BE2C (cell line): ENCODE data around the gene CWF19L1.

Experiments used
- DNase-seq: peaks from one replicate; pipeline ENCODE4 v3.0.0-alpha.2; 2020
- H3K27me3 ChIP-seq: fragments of 250-450 bp; sonication (Bioruptor Pico); 2 replicates; pipeline ENCODE4 v1.5.1; 2020; ENCODE audit warnings: mild to moderate bottlenecking
- H3K36me3 ChIP-seq: fragments of 250-450 bp; sonication (Bioruptor Pico); 2 replicates; pipeline ENCODE4 v1.5.1; 2020; ENCODE audit warnings: mild to moderate bottlenecking
- H3K4me1 ChIP-seq: fragments of 250-450 bp; sonication (Bioruptor Pico); 2 replicates; pipeline ENCODE4 v1.5.1; 2020
- H3K4me3 ChIP-seq: 2 replicates; pipeline ENCODE4 v1.5.1; 2011; ENCODE audit warnings: low read depth, low read length
- H3K9me3 ChIP-seq: fragments of 250-450 bp; sonication (Bioruptor Pico); 2 replicates; pipeline ENCODE4 v1.5.1; 2020
- CTCF ChIP-seq: IDR thresholded peaks from 2 replicates; pipeline ENCODE4 v1.5.1; 2012; ENCODE audit warnings: mild to moderate bottlenecking, low read depth, low read length

CWF19L1 gene

DNA sequence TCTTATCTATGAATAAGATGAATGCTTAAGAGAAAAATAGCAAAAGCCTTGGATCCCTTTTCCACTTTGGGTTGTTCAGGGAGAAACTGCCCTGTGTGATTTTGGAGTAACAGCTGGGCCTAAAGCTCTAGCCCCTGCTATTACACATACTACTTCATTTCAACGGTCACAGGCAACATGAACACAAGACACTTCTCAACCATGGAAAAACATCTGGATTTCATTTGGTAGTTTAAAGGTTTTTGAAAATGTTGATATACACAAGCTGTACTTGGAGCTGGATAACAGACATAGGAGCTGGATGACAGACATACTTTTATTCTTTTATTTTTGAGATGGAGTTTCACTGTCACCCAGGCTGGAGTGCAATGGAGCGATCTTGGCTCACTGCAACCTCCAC is 35.3 kb downstream of the CWF19L1 start:
- no peaks in the 10 kb centered on the region for H3K27me3 ChIP-seq
- H3K4me1 ChIP-seq: no peaks in the 10 kb centered on the region
- H3K36me3 ChIP-seq: peaks cover 22% of the 10 kb centered on the region
- no peak overlapping the region for H3K4me3 ChIP-seq
- no peak for DNase-seq
- no peaks in the 10 kb centered on the region for H3K9me3 ChIP-seq
- TF ChIP-seq CTCF: no peak

DNA sequence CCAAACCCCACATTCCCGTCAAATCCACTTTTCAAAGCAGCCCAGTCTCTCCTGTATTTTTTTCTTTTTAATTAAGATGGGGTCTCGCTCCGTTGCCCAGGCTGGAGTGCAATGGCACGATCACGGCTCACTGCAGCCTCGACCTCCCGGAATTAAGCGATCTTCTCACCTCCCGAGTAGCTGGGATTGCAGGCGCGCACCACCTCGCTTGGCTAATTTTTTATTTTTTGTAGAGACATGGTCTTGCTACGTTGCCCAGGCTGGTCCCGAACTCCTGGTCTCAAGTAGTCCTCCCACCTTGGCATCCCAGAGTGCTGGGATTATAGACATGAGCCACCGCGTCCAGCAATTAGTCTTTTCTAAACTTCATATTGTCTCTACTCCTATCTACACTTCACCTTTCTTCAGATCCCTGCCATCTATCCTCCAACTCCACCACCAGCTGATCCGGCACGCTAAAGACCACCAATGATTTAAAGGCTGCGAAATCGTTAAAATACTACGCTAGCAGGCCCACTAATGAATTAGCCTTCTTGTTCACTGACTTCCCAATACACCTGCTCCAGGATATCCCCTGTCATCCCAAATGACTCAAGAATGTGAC is 37.5 kb downstream of the CWF19L1 start:
- peak overlapping the region; percentile 98 for H3K4me3 ChIP-seq
- H3K36me3 ChIP-seq: peaks cover 17% of the 10 kb centered on the region
- DNase-seq: no peak
- no peaks in the 10 kb centered on the region for H3K4me1 ChIP-seq
- no peak for TF ChIP-seq CTCF
- H3K27me3 ChIP-seq: no peaks in the 10 kb centered on the region
- H3K9me3 ChIP-seq: no peaks in the 10 kb centered on the region

- H3K36me3 ChIP-seq: peaks cover 39% of the 10 kb centered on the region
- DNase-seq: no peak
These were observed 43.6 kb downstream of the CWF19L1 start for GRCh38 chr10:100223879-100224278.

GRCh38 chr10:100222529-100222928 is 44.9 kb downstream of the CWF19L1 start:
- no peaks in the 10 kb centered on the region for H3K4me1 ChIP-seq
- no peaks in the 10 kb centered on the region for H3K9me3 ChIP-seq
- H3K4me3 ChIP-seq: no peak overlapping the region
- no peaks in the 10 kb centered on the region for H3K27me3 ChIP-seq
- no peak for TF ChIP-seq CTCF
- no peak for DNase-seq
- H3K36me3 ChIP-seq: peaks cover 51% of the 10 kb centered on the region

More at GRCh38 chr10:100223879-100224278, 43.6 kb downstream of the CWF19L1 start:
- no peaks in the 10 kb centered on the region for H3K4me1 ChIP-seq
- TF ChIP-seq CTCF: no peak
- H3K4me3 ChIP-seq: no peak overlapping the region
- H3K9me3 ChIP-seq: no peaks in the 10 kb centered on the region
- H3K27me3 ChIP-seq: no peaks in the 10 kb centered on the region

GRCh38 chr10:100216006-100216405 is 51.4 kb downstream of the CWF19L1 start:
- Histone ChIP-seq H3K4me1 (no peaks in the 10 kb centered on the region), H3K9me3 (no peaks in the 10 kb centered on the region), H3K36me3 (peaks cover 36% of the 10 kb centered on the region), H3K27me3 (no peaks in the 10 kb centered on the region), H3K4me3 (no peak overlapping the region)
- DNase-seq: no peak
- no peak for TF ChIP-seq CTCF

DNA sequence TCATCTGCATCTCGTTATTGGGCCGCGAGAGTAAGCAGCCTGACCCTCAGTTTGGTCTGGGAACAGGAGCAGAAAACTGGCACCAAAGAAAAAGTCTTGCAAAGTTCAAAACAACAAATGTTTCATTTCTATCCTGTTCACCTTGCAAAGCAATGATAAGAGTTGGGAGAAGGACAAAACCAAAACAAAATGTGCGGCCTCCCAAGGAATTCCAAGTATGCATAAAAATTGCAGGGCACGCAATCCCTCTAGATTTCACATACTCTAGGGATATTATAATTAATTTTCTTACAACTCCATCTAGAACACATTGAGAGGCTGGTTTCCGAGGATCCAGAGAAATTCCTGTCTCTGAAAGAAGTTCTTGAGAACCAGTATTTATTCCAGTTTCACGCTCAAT is 58.1 kb downstream of the CWF19L1 start:
- no peaks in the 10 kb centered on the region for H3K27me3 ChIP-seq
- no peaks in the 10 kb centered on the region for H3K4me1 ChIP-seq
- H3K9me3 ChIP-seq: no peaks in the 10 kb centered on the region
- TF ChIP-seq CTCF: no peak
- H3K36me3 ChIP-seq: peaks cover 10% of the 10 kb centered on the region
- H3K4me3 ChIP-seq: no peak overlapping the region
- no peak for DNase-seq
